ENCODE results near the gene DCTN1. TPM values are rescaled to one million over a fixed set of nuclear protein-coding genes. Genes with fewer than 3 reads are reported as not detected.

DCTN1 gene
- total RNA-seq, 1 experiment from 2014 or later, result 117 TPM

DNA sequence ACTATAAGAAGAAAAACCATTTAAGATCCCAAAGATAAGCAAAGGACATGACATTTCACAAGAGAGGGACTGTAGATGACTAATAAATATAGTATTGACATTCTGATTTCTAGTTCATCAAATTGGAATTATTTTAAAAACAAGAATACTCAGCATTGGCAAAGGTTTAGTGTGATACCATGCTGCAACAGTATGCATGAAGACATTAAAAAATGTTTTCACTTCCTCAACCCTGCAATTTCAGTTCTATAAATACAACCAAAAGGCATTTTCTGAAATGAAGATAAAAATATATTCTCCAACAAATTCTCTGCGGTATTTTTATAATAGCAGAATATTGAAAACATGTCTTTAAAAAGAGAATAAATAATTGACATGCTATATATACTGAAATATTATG, 39.2 kb upstream of the DCTN1 start:
- ChIA-PET CTCF (no interaction called here), POLR2A (no interaction called here)
- Mint-ChIP-seq H3K9me3 (ENCODE audit: unreplicated experiment) (no peaks in the 10 kb centered on the region), H3K4me3 (ENCODE audit: unreplicated experiment) (no peak overlapping the region), H3K27ac (ENCODE audit: low read depth, unreplicated experiment) (no peak overlapping the region), H3K27me3 (ENCODE audit: insufficient read depth, unreplicated experiment) (no peaks in the 10 kb centered on the region), H3K4me1 (ENCODE audit: insufficient read depth, unreplicated experiment) (peaks cover 27% of the 10 kb centered on the region), H3K36me3 (ENCODE audit: insufficient read depth, unreplicated experiment) (peaks cover 15% of the 10 kb centered on the region)
- DNase-seq (ENCODE audit: unreplicated experiment), result no peak
- TF ChIP-seq, protein P1, sequence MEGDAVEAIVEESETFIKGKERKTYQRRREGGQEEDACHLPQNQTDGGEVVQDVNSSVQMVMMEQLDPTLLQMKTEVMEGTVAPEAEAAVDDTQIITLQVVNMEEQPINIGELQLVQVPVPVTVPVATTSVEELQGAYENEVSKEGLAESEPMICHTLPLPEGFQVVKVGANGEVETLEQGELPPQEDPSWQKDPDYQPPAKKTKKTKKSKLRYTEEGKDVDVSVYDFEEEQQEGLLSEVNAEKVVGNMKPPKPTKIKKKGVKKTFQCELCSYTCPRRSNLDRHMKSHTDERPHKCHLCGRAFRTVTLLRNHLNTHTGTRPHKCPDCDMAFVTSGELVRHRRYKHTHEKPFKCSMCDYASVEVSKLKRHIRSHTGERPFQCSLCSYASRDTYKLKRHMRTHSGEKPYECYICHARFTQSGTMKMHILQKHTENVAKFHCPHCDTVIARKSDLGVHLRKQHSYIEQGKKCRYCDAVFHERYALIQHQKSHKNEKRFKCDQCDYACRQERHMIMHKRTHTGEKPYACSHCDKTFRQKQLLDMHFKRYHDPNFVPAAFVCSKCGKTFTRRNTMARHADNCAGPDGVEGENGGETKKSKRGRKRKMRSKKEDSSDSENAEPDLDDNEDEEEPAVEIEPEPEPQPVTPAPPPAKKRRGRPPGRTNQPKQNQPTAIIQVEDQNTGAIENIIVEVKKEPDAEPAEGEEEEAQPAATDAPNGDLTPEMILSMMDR (IDR thresholded peaks at IDR 0.05; ENCODE audit: unreplicated experiment), result no peak
- intact Hi-C loops (cut with micrococcal nuclease), result no loop called here
- no TSS peak for BruUV-seq (replicated peaks)

DNA sequence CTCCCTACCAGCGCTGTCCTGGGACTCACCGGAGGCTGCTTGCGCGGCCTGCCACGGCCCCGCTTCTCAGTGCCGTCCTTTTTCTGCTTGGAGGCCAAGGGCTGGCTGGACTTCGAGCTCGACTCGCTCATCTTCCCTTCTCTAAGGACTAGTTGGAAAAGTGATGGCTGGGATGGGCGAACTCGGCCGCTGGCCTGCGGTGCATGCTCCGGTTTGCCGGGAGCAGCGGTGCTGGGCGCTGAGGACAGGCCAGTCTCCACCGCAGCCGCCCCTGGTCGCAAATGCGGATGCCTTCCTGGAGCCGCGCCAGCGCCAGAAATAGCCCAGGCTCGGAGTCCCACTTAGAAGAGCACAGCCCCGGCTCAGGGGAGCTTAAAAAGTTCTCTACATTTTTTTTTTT, 38.2 kb upstream of the DCTN1 start:
- no peak for DNase-seq (ENCODE audit: unreplicated experiment)
- ChIA-PET CTCF (interaction anchor here (0.6 to 0.7 kb wide), 2 partner anchors 1133 to 1605 kb away, joined by 4 read pairs; no protein-coding TSS in a partner anchor), POLR2A (no interaction called here)
- no peaks in the 10 kb centered on the region for H3K9me3 Mint-ChIP-seq (ENCODE audit: unreplicated experiment)
- no peak overlapping the region for H3K27ac Mint-ChIP-seq (ENCODE audit: low read depth, unreplicated experiment)
- peaks cover 9% of the 10 kb centered on the region for H3K36me3 Mint-ChIP-seq (ENCODE audit: insufficient read depth, unreplicated experiment)
- intact Hi-C loops (cut with micrococcal nuclease), result no loop called here
- no peaks in the 10 kb centered on the region for H3K27me3 Mint-ChIP-seq (ENCODE audit: insufficient read depth, unreplicated experiment)
- TF ChIP-seq, protein P1 (IDR thresholded peaks at IDR 0.05; ENCODE audit: unreplicated experiment), result no peak
- H3K4me1 Mint-ChIP-seq (ENCODE audit: insufficient read depth, unreplicated experiment), result peaks cover 27% of the 10 kb centered on the region
- H3K4me3 Mint-ChIP-seq (ENCODE audit: unreplicated experiment), result no peak overlapping the region
- BruUV-seq (replicated peaks), result no TSS peak

DNA sequence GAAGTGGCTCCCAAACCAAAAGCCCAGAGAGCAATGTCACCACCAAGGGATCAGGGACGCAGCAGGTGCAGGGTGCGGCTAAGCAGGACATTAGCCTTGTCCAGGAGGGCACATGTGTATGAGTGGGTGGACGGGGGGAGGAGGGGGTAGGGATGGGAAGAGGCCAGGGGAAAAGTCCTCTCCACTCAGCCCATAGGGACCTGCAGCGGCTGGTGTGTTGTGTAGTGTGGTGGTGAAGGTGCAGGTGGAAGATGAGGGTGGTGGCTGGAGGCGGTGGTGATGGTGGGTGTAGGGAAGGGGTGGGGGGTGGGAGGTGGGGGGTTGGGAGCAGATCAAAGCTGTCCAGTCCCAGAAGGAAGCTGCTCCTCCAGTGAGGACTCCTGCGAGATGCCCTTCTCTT, 37.7 kb upstream of the DCTN1 start:
- Mint-ChIP-seq H3K9me3 (ENCODE audit: unreplicated experiment) (no peaks in the 10 kb centered on the region), H3K27ac (ENCODE audit: low read depth, unreplicated experiment) (no peak overlapping the region), H3K4me3 (ENCODE audit: unreplicated experiment) (no peak overlapping the region), H3K36me3 (ENCODE audit: insufficient read depth, unreplicated experiment) (peaks cover 4% of the 10 kb centered on the region), H3K4me1 (ENCODE audit: insufficient read depth, unreplicated experiment) (peaks cover 23% of the 10 kb centered on the region), H3K27me3 (ENCODE audit: insufficient read depth, unreplicated experiment) (no peaks in the 10 kb centered on the region)
- intact Hi-C loops (cut with micrococcal nuclease), result no loop called here
- TF ChIP-seq, protein P1 (IDR thresholded peaks at IDR 0.05; ENCODE audit: unreplicated experiment), result no peak
- no TSS peak for BruUV-seq (replicated peaks)
- ChIA-PET POLR2A (no interaction called here), CTCF (interaction anchor here (0.7 kb wide), 1 partner anchor 1605 kb away, joined by 4 read pairs; no protein-coding TSS in a partner anchor)
- no peak for DNase-seq (ENCODE audit: unreplicated experiment)

DNA sequence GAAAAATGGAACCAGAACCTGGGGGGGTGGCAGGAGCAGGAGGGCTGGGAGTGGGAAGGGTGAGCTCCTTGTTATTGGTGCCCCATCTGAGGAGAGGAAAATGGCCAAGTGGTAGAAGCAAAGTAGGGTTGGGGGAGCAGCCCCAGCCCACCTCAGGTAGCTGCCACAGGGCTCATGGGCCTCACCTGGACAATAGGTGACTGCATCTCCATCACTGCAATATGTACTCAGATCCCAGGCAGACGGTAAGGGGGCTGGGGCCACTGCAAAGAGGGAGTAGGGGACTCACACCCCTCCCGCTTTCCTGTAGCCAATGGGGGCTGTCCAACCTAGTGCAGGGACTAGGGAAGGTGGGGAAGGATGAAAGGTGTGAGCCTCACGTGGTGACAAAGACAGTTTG, 37.1 kb upstream of the DCTN1 start:
- no TSS peak for BruUV-seq (replicated peaks)
- H3K27me3 Mint-ChIP-seq (ENCODE audit: insufficient read depth, unreplicated experiment), result no peaks in the 10 kb centered on the region

More for the DNA sequence above, 37.1 kb upstream of the DCTN1 start:
- H3K36me3 Mint-ChIP-seq (ENCODE audit: insufficient read depth, unreplicated experiment), result no peaks in the 10 kb centered on the region
- DNase-seq (ENCODE audit: unreplicated experiment), result no peak
- intact Hi-C loops (cut with micrococcal nuclease), result no loop called here
- ChIA-PET CTCF (no interaction called here), POLR2A (no interaction called here)
- TF ChIP-seq, protein P1 (IDR thresholded peaks at IDR 0.05; ENCODE audit: unreplicated experiment), result no peak
- H3K4me3 Mint-ChIP-seq (ENCODE audit: unreplicated experiment), result no peak overlapping the region
- no peak overlapping the region for H3K27ac Mint-ChIP-seq (ENCODE audit: low read depth, unreplicated experiment)
- H3K9me3 Mint-ChIP-seq (ENCODE audit: unreplicated experiment), result no peaks in the 10 kb centered on the region
- H3K4me1 Mint-ChIP-seq (ENCODE audit: insufficient read depth, unreplicated experiment), result peaks cover 18% of the 10 kb centered on the region

Data from MCF 10A (cell line).